ENCODE data around the gene GPATCH2L.

DNA sequence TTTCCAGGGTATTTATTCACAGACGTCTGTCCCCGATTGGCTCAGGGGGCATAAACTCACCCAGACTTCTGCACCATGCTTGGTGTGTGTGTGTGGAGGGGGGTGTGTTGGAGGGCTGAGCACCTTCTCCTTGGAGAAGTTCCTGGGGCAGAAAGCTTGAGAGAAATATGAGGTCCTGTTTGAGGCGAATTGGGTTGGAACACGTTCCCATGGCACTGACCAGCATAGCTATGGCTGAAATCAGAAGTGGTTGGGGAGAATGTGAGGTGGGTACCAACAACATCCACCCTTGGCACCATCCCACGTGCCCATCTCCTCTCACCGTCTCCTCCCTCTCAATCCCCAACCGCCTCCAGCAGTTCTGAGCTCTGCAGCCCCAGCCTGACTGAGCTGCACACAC lies 16.0 kb upstream of the GPATCH2L start:
- TF ChIP-seq CTCF (IDR thresholded peaks at IDR 0.05), result no peak
- no peak for TF ChIP-seq ZFX (IDR thresholded peaks at IDR 0.05; ENCODE audit: borderline replicate concordance)
